Fibroblast of upper back skin (primary cell): ENCODE results near the gene SDC3.
"Not testable (repeated sequence)": the region's sequence is repeated elsewhere in the genome, so short reads cannot be mapped to it uniquely, and the experiment has no call there.

ENCODE experiments used
- DNase-seq: peaks from one replicate; pipeline ENCODE4 v3.0.0-alpha.2; 2013

The SDC3 gene

GRCh38 chr1:30872033-30872947, 36.3 kb downstream of the SDC3 start:
- no peak for DNase-seq

DNA sequence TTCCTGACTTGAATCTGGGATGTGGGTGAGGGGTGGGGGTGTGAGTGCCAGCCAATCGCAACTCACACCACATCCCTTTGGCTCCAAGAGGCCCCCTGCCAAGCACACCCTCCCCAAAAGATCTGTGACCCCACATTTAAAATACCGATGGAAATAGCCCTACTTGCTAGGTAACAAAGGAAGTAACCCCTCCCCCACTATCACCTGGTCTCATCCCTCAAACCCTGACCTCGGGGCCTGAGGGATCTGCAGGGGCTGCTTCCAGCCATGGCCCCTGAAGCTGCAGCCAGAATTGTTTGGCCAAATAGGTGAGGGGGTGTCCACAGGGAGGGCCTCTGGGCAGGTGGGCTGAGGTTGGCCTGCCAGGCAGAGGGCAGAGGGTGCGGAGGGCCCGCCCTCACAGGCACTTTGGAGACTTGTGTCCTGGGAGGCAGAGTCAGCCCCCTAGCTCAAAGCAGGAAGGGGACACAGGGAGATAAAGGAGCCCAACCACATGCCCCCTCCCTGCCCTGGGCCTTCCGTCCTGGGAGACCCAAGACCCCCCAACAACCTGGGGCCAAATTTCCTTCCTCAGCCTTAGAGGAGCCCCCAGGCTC, 37.2 kb downstream of the SDC3 start:
- DNase-seq, result no peak

DNA sequence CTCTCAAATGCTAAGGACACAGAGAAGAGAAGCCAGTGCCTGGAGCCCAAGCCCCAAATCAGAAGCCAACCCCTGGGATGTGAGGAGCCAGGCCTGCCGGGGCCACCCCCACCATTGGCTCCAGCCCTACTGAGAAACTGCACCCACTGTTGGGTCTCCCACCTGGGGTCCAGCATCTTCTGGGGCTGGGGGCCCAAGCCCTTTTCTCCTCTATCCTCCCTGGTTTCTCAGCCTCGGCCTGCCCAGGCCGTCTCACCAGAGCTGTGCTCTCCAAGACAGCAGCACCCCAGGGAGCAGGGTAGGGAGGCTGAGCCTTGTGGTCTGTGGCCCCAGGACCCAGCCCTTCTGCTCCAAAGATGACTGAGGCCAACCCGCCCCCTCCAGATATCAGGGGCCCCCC, 37.9 kb downstream of the SDC3 start:
- DNase-seq, result no peak

DNA sequence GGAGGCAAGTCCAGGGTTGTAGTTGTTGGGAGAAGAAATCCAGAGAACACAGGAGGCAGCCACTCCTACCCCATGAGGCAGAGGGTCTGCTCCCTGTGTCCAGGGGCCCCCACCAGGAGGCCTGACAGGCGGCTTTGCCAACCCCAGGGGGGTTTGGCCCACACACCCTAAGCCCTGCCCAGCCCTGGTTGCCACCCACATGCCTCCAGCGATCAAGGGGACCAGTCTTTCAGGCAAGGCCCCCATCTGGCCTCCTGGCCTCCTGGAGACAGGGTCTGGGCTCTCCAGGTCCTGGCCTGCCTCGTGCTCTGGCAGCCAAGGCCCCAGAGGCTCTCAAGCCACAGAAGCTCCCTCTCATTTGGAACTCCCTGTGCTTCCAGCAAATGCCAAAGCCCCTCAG, 38.5 kb downstream of the SDC3 start:
- no peak for DNase-seq

DNA sequence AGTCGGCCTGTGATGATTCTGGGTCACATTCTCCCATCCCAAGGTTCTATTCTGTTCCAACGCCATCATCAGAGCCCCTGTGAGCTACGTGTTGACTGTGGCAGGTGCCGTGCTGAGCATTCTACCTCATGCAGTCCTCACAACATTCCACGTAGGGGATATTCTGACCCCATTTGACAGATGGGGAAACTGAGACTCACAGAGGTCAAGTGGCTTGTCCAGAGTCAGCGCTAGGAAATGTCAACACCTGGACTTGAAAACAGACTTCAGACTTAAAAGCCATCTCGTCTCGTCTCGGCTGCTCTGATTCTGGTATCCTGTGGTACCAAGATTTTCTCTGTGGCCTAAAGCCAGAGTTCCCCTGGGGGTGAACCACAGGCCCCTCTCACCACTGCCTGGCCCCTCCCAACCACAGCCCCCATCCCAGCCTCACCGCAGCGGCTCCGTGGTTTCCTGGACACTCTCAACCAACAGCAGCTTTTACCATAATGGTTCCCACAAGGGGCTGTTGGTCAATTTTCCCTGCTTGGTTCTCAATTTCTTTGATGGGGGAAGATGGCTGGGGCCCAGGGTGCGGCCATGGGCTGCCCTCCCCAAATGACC, 39.6 kb downstream of the SDC3 start:
- DNase-seq, result no peak

- DNase-seq, result not testable (repeated sequence)
Measured at GRCh38 chr1:30868057-30868456, 40.5 kb downstream of the SDC3 start.

DNA sequence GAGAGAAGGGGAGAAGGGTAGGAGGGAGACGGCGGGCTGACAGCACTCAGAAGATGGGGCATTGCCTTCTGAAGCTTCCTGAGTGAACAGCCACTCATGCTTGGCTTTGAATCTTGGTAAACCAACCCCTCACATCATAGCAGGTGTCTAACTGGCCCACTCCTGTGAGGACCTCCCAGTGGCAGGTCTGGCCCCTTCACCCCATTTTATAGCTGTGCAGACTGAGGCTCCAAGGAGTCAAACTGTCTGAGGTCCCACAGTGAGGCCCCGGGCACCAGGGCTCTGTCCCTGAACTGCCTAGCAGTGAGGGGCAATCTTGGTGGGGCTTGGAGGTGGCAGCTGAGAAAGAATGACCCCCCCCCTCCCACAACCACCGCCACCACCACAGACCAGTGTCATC, 41.0 kb downstream of the SDC3 start:
- no peak for DNase-seq

- no peak for DNase-seq
Measured at GRCh38 chr1:30866594-30866993, 42.0 kb downstream of the SDC3 start.

DNA sequence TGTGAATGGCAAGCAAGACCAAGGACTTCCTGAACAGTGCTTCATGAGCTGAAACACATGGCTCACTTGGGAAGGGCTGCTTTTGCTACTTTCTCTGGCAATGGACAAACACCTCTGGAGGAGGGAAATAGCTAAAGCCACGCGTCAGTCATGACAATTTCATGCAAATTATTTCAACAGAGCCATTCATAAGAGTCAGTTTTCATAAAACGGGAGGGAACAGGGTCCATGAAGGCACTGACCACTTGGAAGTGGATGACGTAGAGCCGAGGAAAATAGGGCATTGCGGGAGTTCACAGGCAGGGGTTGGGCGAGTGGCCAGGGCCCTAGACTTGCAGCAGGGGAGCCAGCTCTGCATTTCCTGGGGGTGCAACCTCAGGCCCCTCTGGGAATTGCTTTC, 43.9 kb downstream of the SDC3 start:
- no peak for DNase-seq

DNA sequence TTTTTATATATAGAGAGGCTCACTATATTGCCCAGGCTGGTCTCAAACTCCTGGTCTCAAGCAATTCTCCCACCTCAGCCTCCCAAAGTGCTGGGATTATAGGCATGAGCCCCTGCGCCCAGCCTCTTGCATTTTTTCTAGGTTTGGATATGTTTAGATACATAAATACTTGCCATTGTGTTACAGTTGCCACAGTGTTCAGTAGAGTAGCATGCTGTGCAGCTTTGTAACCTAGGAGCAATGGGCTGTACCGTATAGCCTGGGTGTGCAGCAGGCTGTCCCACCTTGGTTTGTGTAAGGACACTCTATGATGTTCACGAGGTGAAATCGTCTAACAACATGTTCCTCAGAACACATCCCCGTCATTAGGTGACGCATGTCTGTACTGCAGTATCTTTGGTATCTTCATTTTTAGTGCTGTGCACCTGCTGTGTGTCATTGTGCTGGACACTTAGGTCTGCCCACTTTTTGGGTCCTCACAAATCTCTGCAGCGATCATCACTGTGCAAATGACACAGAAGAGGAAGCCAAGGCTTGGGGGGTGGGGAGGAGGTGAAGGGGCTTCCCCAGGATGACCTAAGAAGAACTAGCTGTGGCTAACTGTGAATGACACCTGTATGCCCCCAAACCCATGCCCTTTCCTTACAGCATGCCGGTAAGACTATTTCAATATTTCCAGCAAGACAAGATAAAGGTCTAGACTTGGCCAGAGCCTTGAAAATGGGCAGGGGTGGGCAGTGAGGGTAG, 44.5 kb downstream of the SDC3 start:
- no peak for DNase-seq

- no peak for DNase-seq
Measured at GRCh38 chr1:30860320-30860652, 48.3 kb downstream of the SDC3 start.

GRCh38 chr1:30857964-30858363, 50.6 kb downstream of the SDC3 start:
- no peak for DNase-seq

GRCh38 chr1:30857062-30857461, 51.5 kb downstream of the SDC3 start:
- no peak for DNase-seq

GRCh38 chr1:30856260-30856790, 52.2 kb downstream of the SDC3 start:
- DNase-seq, result peak; percentile 89

- no peak for DNase-seq
Measured at GRCh38 chr1:30855686-30856259, 52.8 kb downstream of the SDC3 start.

- no peak for DNase-seq
Measured at GRCh38 chr1:30853350-30853749, 55.2 kb downstream of the SDC3 start.

DNA sequence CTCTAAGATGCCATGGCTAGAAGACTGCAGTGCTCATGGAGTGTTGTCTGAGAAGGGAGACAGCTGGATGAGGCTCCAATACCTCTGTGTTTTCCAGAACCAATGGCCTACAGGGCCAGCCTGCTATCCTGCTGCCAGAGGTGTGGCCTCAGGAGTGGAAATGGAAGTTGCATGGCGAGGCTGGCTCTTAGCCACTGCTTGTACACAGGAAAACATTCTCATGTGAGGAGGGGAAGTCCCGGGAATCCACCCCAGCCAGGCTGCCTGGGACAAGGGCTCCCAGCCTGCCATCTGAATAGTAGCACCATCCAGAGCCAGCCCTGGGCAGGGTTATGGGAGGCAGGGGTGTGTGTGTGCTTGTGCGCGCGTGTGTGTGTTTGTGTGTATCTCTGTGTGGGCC, 56.5 kb downstream of the SDC3 start:
- no peak for DNase-seq

DNA sequence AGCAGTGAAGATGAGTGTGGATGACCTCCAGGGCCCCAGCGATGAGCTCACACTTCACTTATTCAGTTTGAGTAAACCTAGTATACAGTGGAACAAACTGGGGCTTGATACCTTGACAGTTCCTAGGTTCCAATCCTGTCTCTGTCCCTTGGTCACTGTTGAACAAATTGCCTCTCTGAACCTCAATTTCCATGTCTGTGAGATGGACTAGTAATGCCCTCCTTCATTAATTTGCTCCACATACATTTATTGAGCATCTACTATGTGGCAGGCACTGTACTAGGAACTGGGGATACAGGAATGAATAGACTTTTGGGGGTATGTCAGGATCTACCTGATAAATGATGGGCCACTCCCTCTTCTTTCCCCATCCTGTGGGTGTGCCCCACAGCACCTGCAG, 57.3 kb downstream of the SDC3 start:
- DNase-seq, result no peak

DNA sequence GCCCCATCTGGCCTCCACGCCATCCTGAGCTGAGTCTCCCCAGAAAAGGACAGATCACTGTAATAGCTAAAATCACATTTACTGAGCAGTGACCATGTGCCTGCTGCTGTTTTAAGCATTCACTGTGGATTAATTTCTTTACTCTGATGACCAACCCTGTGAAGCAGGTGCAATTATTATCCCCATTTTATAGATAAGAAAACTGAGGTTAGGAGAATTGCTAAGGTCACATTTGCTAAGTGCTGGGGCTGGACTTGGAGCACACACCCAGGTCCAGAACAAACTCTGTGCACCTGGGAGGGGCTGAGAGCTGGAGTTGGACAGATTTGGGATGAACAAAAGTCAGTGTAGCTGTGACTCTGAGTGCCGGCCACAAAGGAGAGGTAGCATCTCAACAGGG, 58.0 kb downstream of the SDC3 start:
- DNase-seq, result no peak

- no peak for DNase-seq
Measured at GRCh38 chr1:30848130-30848529, 60.4 kb downstream of the SDC3 start.

GRCh38 chr1:30847358-30847972, 61.1 kb downstream of the SDC3 start:
- no peak for DNase-seq

GRCh38 chr1:30846587-30846986, 62.0 kb downstream of the SDC3 start:
- DNase-seq, result no peak

DNA sequence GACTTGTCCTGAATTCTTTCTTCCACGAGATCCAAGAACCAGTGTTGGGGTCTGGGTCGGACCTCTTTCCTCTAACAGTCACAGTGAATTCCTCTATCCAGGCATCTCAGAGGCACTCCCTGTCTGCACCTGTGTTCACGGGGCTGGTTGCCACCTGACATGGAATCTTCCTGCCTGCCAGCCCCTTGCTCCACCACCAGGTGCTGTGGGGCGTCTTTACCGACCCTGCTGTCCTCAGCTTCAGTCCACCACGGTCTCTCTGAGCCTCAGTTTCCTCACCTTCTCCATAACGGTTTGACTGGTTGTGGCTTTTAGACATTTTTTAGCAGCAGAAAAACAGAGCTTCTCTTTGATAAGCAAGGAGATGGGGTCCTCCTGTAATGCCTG, 62.7 kb downstream of the SDC3 start:
- DNase-seq, result no peak
